Measurements from ENCODE around the gene OR10A6.

OR10A6 gene

DNA sequence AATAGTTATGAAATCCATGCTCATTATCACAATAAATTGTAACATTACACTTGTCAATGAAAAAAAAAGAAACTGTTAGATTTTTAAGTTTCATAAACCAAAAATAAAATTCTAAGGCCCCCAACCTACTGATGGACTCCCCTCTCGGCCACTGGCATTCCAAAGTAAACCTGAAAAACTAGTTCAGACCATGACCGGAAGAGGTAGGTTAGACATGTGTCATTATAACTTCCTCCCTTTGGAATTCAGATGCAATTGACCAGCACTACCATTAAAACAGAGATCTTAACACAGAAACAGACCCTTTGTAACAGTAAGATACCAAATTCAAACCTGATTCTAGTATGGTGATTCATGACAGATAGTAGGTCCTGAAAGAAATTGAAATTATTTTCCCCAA, 12.9 kb downstream of the OR10A6 start:
- Histone ChIP-seq H3K79me2 (ENCODE audit: low read length) (no peaks in the 10 kb centered on the region), H3K27ac (ENCODE audit: low read length) (no peak overlapping the region), H3K4me1 (ENCODE audit: low read length) (no peaks in the 10 kb centered on the region), H2AFZ (ENCODE audit: low read depth, low read length) (no peak overlapping the region), H3K27me3 (ENCODE audit: low read depth, low read length) (no peaks in the 10 kb centered on the region), H3K36me3 (replicated peaks; ENCODE audit: low read depth, low read length) (no peaks in the 10 kb centered on the region), H3K9ac (ENCODE audit: low read length) (no peak overlapping the region), H3K4me3 (ENCODE audit: low read length) (no peak overlapping the region), H4K20me1 (ENCODE audit: insufficient read depth, low read length) (no peaks in the 10 kb centered on the region), H3K9me3 (ENCODE audit: insufficient read depth, low read length) (no peaks in the 10 kb centered on the region; the same call in 1 of the 2 replicates), H3K4me2 (ENCODE audit: low read length) (no peak overlapping the region)
- TF ChIP-seq, protein P1, sequence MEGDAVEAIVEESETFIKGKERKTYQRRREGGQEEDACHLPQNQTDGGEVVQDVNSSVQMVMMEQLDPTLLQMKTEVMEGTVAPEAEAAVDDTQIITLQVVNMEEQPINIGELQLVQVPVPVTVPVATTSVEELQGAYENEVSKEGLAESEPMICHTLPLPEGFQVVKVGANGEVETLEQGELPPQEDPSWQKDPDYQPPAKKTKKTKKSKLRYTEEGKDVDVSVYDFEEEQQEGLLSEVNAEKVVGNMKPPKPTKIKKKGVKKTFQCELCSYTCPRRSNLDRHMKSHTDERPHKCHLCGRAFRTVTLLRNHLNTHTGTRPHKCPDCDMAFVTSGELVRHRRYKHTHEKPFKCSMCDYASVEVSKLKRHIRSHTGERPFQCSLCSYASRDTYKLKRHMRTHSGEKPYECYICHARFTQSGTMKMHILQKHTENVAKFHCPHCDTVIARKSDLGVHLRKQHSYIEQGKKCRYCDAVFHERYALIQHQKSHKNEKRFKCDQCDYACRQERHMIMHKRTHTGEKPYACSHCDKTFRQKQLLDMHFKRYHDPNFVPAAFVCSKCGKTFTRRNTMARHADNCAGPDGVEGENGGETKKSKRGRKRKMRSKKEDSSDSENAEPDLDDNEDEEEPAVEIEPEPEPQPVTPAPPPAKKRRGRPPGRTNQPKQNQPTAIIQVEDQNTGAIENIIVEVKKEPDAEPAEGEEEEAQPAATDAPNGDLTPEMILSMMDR (IDR thresholded peaks at IDR 0.05; ENCODE audit: low read depth, low read length): no peak
- TF ChIP-seq EZH2phosphoT487 (IDR thresholded peaks at IDR 0.05; ENCODE audit: low read depth): no peak

DNA sequence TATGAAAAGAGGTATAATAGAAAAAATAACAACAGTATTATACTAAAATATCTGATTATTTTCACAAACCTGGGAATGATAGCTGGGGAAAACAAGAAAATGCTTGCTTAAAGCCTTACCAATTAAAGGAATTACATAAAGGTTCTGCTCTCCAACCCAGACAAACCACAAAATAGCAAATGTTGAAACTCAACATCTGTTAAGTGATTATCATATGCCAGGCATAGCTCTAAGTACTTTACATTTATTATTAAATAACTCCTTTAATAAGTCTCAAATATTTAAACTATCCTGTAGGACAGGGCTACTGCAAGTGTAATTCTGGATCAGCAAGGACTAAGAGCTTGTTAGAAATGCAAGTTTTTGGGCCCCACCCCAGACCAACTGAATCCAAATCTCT, 20.1 kb downstream of the OR10A6 start:
- peaks cover 3% of the 10 kb centered on the region; the same call in 1 of the 2 replicates for H3K4me1 ChIP-seq (ENCODE audit: low read length)
- no peak overlapping the region for H3K27ac ChIP-seq (ENCODE audit: low read length)

GRCh38 chr11:7910286-7910788, 20.7 kb downstream of the OR10A6 start:
- Histone ChIP-seq H3K4me3 (ENCODE audit: low read length) (no peak overlapping the region), H3K79me2 (ENCODE audit: low read length) (no peaks in the 10 kb centered on the region), H3K27ac (ENCODE audit: low read length) (no peak overlapping the region), H2AFZ (ENCODE audit: low read depth, low read length) (no peak overlapping the region), H3K27me3 (ENCODE audit: low read depth, low read length) (no peaks in the 10 kb centered on the region), H3K9ac (ENCODE audit: low read length) (no peak overlapping the region), H4K20me1 (ENCODE audit: insufficient read depth, low read length) (no peaks in the 10 kb centered on the region), H3K36me3 (replicated peaks; ENCODE audit: low read depth, low read length) (no peaks in the 10 kb centered on the region), H3K4me2 (ENCODE audit: low read length) (no peak overlapping the region), H3K9me3 (ENCODE audit: insufficient read depth, low read length) (no peaks in the 10 kb centered on the region), H3K4me1 (ENCODE audit: low read length) (peaks cover 3% of the 10 kb centered on the region; the same call in 1 of the 2 replicates)
- no peak for TF ChIP-seq EZH2phosphoT487 (IDR thresholded peaks at IDR 0.05; ENCODE audit: low read depth)
- TF ChIP-seq, protein P1 (IDR thresholded peaks at IDR 0.05; ENCODE audit: low read depth, low read length): no peak

More for the DNA sequence above, 20.1 kb downstream of the OR10A6 start:
- H4K20me1 ChIP-seq (ENCODE audit: insufficient read depth, low read length): no peaks in the 10 kb centered on the region
- no peaks in the 10 kb centered on the region for H3K36me3 ChIP-seq (replicated peaks; ENCODE audit: low read depth, low read length)
- no peaks in the 10 kb centered on the region for H3K9me3 ChIP-seq (ENCODE audit: insufficient read depth, low read length)
- no peak overlapping the region for H3K4me3 ChIP-seq (ENCODE audit: low read length)
- no peaks in the 10 kb centered on the region for H3K79me2 ChIP-seq (ENCODE audit: low read length)
- no peak overlapping the region for H2AFZ ChIP-seq (ENCODE audit: low read depth, low read length)
- TF ChIP-seq, protein P1 (IDR thresholded peaks at IDR 0.05; ENCODE audit: low read depth, low read length): no peak
- TF ChIP-seq EZH2phosphoT487 (IDR thresholded peaks at IDR 0.05; ENCODE audit: low read depth): no peak
- H3K27me3 ChIP-seq (ENCODE audit: low read depth, low read length): no peaks in the 10 kb centered on the region
- no peak overlapping the region for H3K4me2 ChIP-seq (ENCODE audit: low read length)
- no peak overlapping the region for H3K9ac ChIP-seq (ENCODE audit: low read length)

DNA sequence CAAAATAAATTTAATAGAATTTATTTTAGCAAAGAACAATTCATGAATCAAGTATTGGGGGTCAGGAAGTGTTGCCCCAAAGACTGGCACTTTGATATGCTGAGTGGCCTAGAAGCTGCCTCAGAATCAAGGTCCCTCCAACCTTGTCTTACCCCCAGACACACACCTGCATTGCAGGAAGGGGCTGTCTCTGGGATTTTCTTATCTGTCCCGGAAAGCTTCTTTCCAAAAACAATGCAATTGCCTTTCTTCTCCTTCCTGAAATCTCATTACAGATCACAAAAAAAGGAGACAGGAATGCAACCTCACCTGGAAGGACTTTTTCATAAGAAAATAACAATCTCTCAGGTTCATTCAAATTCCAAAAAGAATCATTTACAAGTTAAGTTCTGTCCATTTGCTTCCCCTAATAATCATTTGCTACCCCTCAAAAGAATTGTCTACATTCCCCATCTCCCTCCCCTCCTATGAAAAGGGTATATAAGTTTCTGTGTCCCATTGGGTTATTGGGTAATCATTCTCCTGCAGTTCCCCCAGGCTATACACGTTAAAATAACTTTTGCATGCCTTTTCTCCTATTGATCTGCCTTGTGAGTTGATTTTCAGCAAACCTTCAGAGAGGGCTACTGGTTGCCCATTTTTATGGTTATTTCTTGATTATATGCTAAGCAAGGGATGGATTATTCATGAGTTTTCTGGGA, 21.3 kb downstream of the OR10A6 start:
- Histone ChIP-seq H3K4me3 (ENCODE audit: low read length) (no peak overlapping the region), H3K9me3 (ENCODE audit: insufficient read depth, low read length) (no peaks in the 10 kb centered on the region), H3K4me2 (ENCODE audit: low read length) (no peak overlapping the region)

More for the DNA sequence above, 21.3 kb downstream of the OR10A6 start:
- H3K27me3 ChIP-seq (ENCODE audit: low read depth, low read length): no peaks in the 10 kb centered on the region
- TF ChIP-seq, protein P1 (IDR thresholded peaks at IDR 0.05; ENCODE audit: low read depth, low read length): no peak
- no peak for TF ChIP-seq EZH2phosphoT487 (IDR thresholded peaks at IDR 0.05; ENCODE audit: low read depth)
- H3K27ac ChIP-seq (ENCODE audit: low read length): no peak overlapping the region
- no peak overlapping the region for H2AFZ ChIP-seq (ENCODE audit: low read depth, low read length)
- no peaks in the 10 kb centered on the region for H3K36me3 ChIP-seq (replicated peaks; ENCODE audit: low read depth, low read length)
- H3K4me1 ChIP-seq (ENCODE audit: low read length): peaks cover 3% of the 10 kb centered on the region; the same call in 1 of the 2 replicates
- H3K9ac ChIP-seq (ENCODE audit: low read length): no peak overlapping the region
- H3K79me2 ChIP-seq (ENCODE audit: low read length): no peaks in the 10 kb centered on the region
- no peaks in the 10 kb centered on the region for H4K20me1 ChIP-seq (ENCODE audit: insufficient read depth, low read length)
